Smooth muscle cell of the brain vasculature (primary cell): ENCODE measurements around the gene CACNG3.
"Not testable (repeated sequence)": the region's sequence is repeated elsewhere in the genome, so short reads cannot be mapped to it uniquely, and the experiment has no call there.

Experiments
- DNase-seq: peaks from one replicate; pipeline ENCODE4 v3.0.0-alpha.2; 2012; ENCODE audit warnings: low read depth, low spot score

Gene CACNG3

GRCh38 chr16:24332582-24333090 lies 76.5 kb downstream of the CACNG3 start:
- DNase-seq, result no peak

GRCh38 chr16:24336491-24336890 lies 80.4 kb downstream of the CACNG3 start:
- no peak for DNase-seq

GRCh38 chr16:24337013-24337412 lies 80.9 kb downstream of the CACNG3 start:
- DNase-seq, result no peak

- not testable (repeated sequence) for DNase-seq
Measured at GRCh38 chr16:24343829-24344228, 87.7 kb downstream of the CACNG3 start.

GRCh38 chr16:24344784-24345183 lies 88.6 kb downstream of the CACNG3 start:
- no peak for DNase-seq

- no peak for DNase-seq
Measured at GRCh38 chr16:24345704-24346103, 89.6 kb downstream of the CACNG3 start.

- DNase-seq, result no peak
Measured at GRCh38 chr16:24346734-24347133, 90.6 kb downstream of the CACNG3 start.

- DNase-seq, result no peak
Measured at GRCh38 chr16:24347556-24347955, 91.4 kb downstream of the CACNG3 start.

GRCh38 chr16:24348545-24349290 lies 92.6 kb downstream of the CACNG3 start:
- no peak for DNase-seq

GRCh38 chr16:24349320-24349719 lies 93.2 kb downstream of the CACNG3 start:
- DNase-seq, result no peak

GRCh38 chr16:24352746-24353145 lies 96.6 kb downstream of the CACNG3 start:
- DNase-seq, result no peak

GRCh38 chr16:24353622-24354021 lies 97.5 kb downstream of the CACNG3 start:
- DNase-seq, result no peak

- DNase-seq, result no peak
Measured at GRCh38 chr16:24357511-24357910, 101.4 kb downstream of the CACNG3 start.

- DNase-seq, result no peak
Measured at GRCh38 chr16:24358117-24358516, 102.0 kb downstream of the CACNG3 start.

- DNase-seq, result no peak
Measured at GRCh38 chr16:24359490-24359889, 103.4 kb downstream of the CACNG3 start.

GRCh38 chr16:24360936-24361335 lies 104.8 kb downstream of the CACNG3 start:
- DNase-seq, result no peak

- no peak for DNase-seq
Measured at GRCh38 chr16:24364596-24364995, 108.5 kb downstream of the CACNG3 start.

- no peak for DNase-seq
Measured at GRCh38 chr16:24367186-24367710, 111.1 kb downstream of the CACNG3 start.

- DNase-seq, result no peak
Measured at GRCh38 chr16:24372824-24373223, 116.7 kb downstream of the CACNG3 start.

- no peak for DNase-seq
Measured at GRCh38 chr16:24378999-24379398, 122.9 kb downstream of the CACNG3 start.

GRCh38 chr16:24381470-24382118 lies 125.5 kb downstream of the CACNG3 start:
- DNase-seq, result no peak

GRCh38 chr16:24382762-24383407 lies 126.8 kb downstream of the CACNG3 start:
- DNase-seq, result no peak
